Transverse colon (tissue), 4 donors: Measurements from ENCODE around the gene CUTC. TPM values are rescaled to one million over a fixed set of nuclear protein-coding genes. Genes with fewer than 3 reads are reported as not detected.

Source experiments
- DNase-seq: peaks from one replicate; pipeline ENCODE4 v3.0.0-alpha.2; 2019
- H3K27ac ChIP-seq, 4 donors: fragments of 200-600 bp; sonication (generic); 2 replicates each; pipeline ENCODE4 v1.5.1; 2016 to 2018; ENCODE audit warnings: inconsistent platforms in 4 of 4
- H3K27me3 ChIP-seq: fragments of 200-600 bp; sonication (generic); 2 replicates; pipeline ENCODE4 v1.5.1; 2017; ENCODE audit warnings: inconsistent platforms
- H3K36me3 ChIP-seq, 4 donors: fragments of 200-600 bp; sonication (generic); 2 replicates each; pipeline ENCODE4 v1.5.1; 2017 to 2019; ENCODE audit warnings: inconsistent platforms in 4 of 4
- H3K4me1 ChIP-seq, 4 donors: fragments of 200-600 bp; sonication (generic); 2 replicates each; pipeline ENCODE4 v1.5.1; 2017 to 2020; ENCODE audit warnings: inconsistent platforms in 4 of 4
- H3K4me3 ChIP-seq, 4 donors: fragments of 200-600 bp; sonication (generic); 1 replicate in 1 of 4; 2 replicates in 3 of 4; pipeline versions ENCODE4 v1.5.1 to v1.6.1; 2017 to 2019; ENCODE audit warnings: inconsistent platforms in 4 of 4
- H3K9me3 ChIP-seq, 2 donors: fragments of 200-600 bp; sonication (generic); 2 replicates each; pipeline ENCODE4 v1.5.1; 2017 to 2019; ENCODE audit warnings: inconsistent platforms in 2 of 2
- CTCF ChIP-seq, 5 experiments: fragments of 200-600 bp in 3 of 5; fragments of 450-650 bp in 2 of 5; sonication (generic) in 3 of 5; IDR thresholded peaks; 1 replicate in 2 of 5; 2 replicates in 3 of 5; pipeline ENCODE4 v1.5.1; 2016 to 2017; ENCODE audit warnings: antibody characterized with exemption in 5 of 5, inconsistent platforms in 3 of 5, mild to moderate bottlenecking in 2 of 5, moderate library complexity in 1 of 5
- EP300 ChIP-seq: sonication (generic); formaldehyde crosslinking; IDR thresholded peaks from one replicate; pipeline ENCODE4 v1.6.1; 2017; ENCODE audit warnings: antibody characterized with exemption, low read depth
- POLR2A ChIP-seq: fragments of 450-650 bp; IDR thresholded peaks from one replicate; pipeline ENCODE4 v1.6.1; 2016; ENCODE audit warnings: antibody characterized with exemption, mild to moderate bottlenecking, moderate library complexity
- POLR2AphosphoS5 ChIP-seq, 3 donors: sonication (generic); formaldehyde crosslinking; IDR thresholded peaks; one replicate each; pipeline ENCODE4 v1.6.1; 2016; ENCODE audit warnings: antibody characterized with exemption in 3 of 3
- WGBS, 2 donors: methylation state at CpG; one replicate each; pipeline ENCODE4 v1.1.5; 2018; ENCODE audit warnings: low coverage in 1 of 2; 5-methylcytosine and 5-hydroxymethylcytosine counted together
- in situ Hi-C, 4 donors: fragments of 200-750 bp; cut with MboI; loops; one replicate each; pipeline versions ENCODE4 v1.15.0 to v1.15.1; 2017; ENCODE audit warnings: low sequenced_read_pairs in 3 of 4, low pct_ligation_motif_present in 1 of 4, low pct_unique_long_range_greater_than_20kb in 1 of 4
- intact Hi-C: fragments of 100-400 bp; cut with DNase I; formaldehyde crosslinking; loops from one replicate; pipeline ENCODE4 v1.15.1; 2023; ENCODE audit warnings: low total_unique reads
- total RNA-seq, 4 donors: library from RNA; depleted of rRNA; stranded (reverse); fragments of >200 nt; gene quantifications; one replicate each; pipeline ENCODE4 v1.1.0, GENCODE V29; 2016

CUTC gene
- total RNA-seq, 4 donors from 2014 or later = 6.7 to 27.9 (median 18.5) TPM

GRCh38 chr10:99784016-99784726 is 52.1 kb downstream of the CUTC start:
- H3K4me1 ChIP-seq = peaks cover 2 to 18% (median 4%) of the 10 kb centered on the region in 4 donors
- no peaks in the 10 kb centered on the region for H3K36me3 ChIP-seq
- H3K27ac ChIP-seq = peak overlapping the region in 3 of 4 donors; percentile 1 to 52 (median 44)
- H3K9me3 ChIP-seq = no peaks in the 10 kb centered on the region
- in situ Hi-C loops = no loop called here
- no peak overlapping the region for H3K4me3 ChIP-seq
- intact Hi-C loops = no loop called here
- DNase-seq = no peak
- 70 to 77% methylated on average over 5 to 7 of the region's 7 CpGs for WGBS, 2 donors
- H3K27me3 ChIP-seq = no peaks in the 10 kb centered on the region
- TF ChIP-seq POLR2A (no peak), POLR2AphosphoS5 (IDR thresholded peaks at IDR 0.05) (no peak), EP300 (no peak), CTCF (IDR thresholded peaks at IDR 0.05) (no peak)

DNA sequence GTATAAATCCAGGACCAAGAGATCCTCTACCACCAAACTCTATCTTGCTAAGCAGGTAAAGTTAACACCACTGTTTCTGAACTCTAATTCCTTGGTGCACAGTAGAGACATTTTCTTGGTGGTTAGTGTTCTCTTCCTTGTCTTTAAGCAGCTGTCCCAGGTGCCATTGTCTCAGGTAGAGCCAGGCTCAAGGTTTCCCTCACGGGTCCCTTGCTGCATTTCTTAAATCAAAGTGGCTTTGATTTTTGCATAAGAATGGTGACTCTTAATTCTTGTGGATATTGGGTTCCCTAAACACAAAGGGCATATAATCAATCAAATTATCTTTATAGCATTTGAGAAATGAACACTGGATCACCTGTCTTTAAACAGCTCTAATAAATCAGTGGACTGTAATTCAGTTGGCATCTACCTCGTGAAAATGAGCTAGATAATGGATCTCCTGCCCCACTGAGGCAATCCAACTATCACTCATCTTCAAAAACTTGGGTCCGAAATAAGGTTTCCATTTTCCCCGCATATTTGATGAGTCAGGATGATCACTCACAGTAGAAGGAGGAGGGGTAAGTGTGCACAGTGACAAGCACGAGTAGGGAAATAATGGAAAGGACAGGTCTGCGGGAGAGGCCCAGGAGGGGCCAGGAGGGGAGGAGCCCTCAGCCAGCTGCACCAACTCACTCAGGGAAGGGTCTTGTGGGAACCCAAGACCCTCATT is 52.9 kb downstream of the CUTC start:
- Histone ChIP-seq H3K4me3 (no peak overlapping the region), H3K4me1 (peaks cover 0 to 11% (median 3%) of the 10 kb centered on the region in 4 donors), H3K36me3 (no peaks in the 10 kb centered on the region), H3K27me3 (no peaks in the 10 kb centered on the region), H3K27ac (peak overlapping the region in 3 of 4 donors; percentile 1 to 52 (median 44)), H3K9me3 (no peaks in the 10 kb centered on the region)
- intact Hi-C loops (no loop called here), in situ Hi-C loops (no loop called here)
- TF ChIP-seq EP300 (no peak), POLR2AphosphoS5 (IDR thresholded peaks at IDR 0.05) (no peak), CTCF (IDR thresholded peaks at IDR 0.05) (no peak), POLR2A (no peak)
- WGBS, 2 donors = 84% methylated on average over 6 of the region's 6 CpGs; no CpG with 5 or more reads in 1 of the 2 donors
- DNase-seq = no peak

GRCh38 chr10:99785646-99786045 is 53.6 kb downstream of the CUTC start:
- H3K27me3 ChIP-seq = no peaks in the 10 kb centered on the region
- peaks cover 0 to 11% (median 3%) of the 10 kb centered on the region in 4 donors for H3K4me1 ChIP-seq
- H3K36me3 ChIP-seq = no peaks in the 10 kb centered on the region
- intact Hi-C loops (no loop called here), in situ Hi-C loops (no loop called here)
- H3K9me3 ChIP-seq = no peaks in the 10 kb centered on the region
- H3K4me3 ChIP-seq = no peak overlapping the region
- H3K27ac ChIP-seq = no peak overlapping the region
- no peak for TF ChIP-seq POLR2A
- no peak for TF ChIP-seq EP300
- no peak for TF ChIP-seq CTCF (IDR thresholded peaks at IDR 0.05)
- no peak for TF ChIP-seq POLR2AphosphoS5 (IDR thresholded peaks at IDR 0.05)
- DNase-seq = no peak
- WGBS, 2 donors = 96% methylated on average over 6 of the region's 6 CpGs; no CpG with 5 or more reads in 1 of the 2 donors

GRCh38 chr10:99787311-99787710 is 55.3 kb downstream of the CUTC start:
- intact Hi-C loops = no loop called here
- WGBS, 2 donors = 64 to 92% methylated on average over 2 to 5 of the region's 5 CpGs
- TF ChIP-seq POLR2A = no peak
- no peak for TF ChIP-seq CTCF (IDR thresholded peaks at IDR 0.05)
- TF ChIP-seq EP300 = no peak
- TF ChIP-seq POLR2AphosphoS5 (IDR thresholded peaks at IDR 0.05) = no peak

More at GRCh38 chr10:99787311-99787710, 55.3 kb downstream of the CUTC start:
- H3K4me3 ChIP-seq = no peak overlapping the region
- no peaks in the 10 kb centered on the region for H3K9me3 ChIP-seq
- in situ Hi-C loops = no loop called here
- H3K36me3 ChIP-seq = no peaks in the 10 kb centered on the region
- no peaks in the 10 kb centered on the region for H3K27me3 ChIP-seq
- peaks cover 0 to 5% (median 1%) of the 10 kb centered on the region in 4 donors for H3K4me1 ChIP-seq
- DNase-seq = no peak
- peak overlapping the region in 1 of 4 donors; percentile 43 for H3K27ac ChIP-seq
